Measurements from ENCODE around the gene ZSCAN22. TPM values are rescaled to one million over a fixed set of nuclear protein-coding genes. Genes with fewer than 3 reads are reported as not detected.

The ZSCAN22 gene
- total and polyA plus RNA-seq, 2 donors (not counting 3 experiments of a cell fraction or from before 2014, with no cell fraction given) = 3.6 to 3.7 TPM

- DNase-seq (ENCODE audit: low read depth, low spot score) (no peak), FAIRE-seq (no peak)
- peaks cover 2% of the 10 kb centered on the region for H3K9me3 ChIP-seq (replicated peaks; ENCODE audit: control insufficient read depth, insufficient read depth, low read length)
- POLR2A ChIA-PET = no interaction called here
- intact Hi-C loops (cut with micrococcal nuclease) = no loop called here
- no peak overlapping the region for H3K27ac ChIP-seq (ENCODE audit: insufficient read depth, low read depth, low read length)
- no peak overlapping the region for H3K4me3 ChIP-seq (replicated peaks in 1 of 3; ENCODE audit: insufficient read depth in 1 of 3, low read depth in 1 of 3, low read length in 3 of 3)
- no peaks in the 10 kb centered on the region for H3K79me2 ChIP-seq (ENCODE audit: control insufficient read depth, insufficient read depth, low read length)
- CTCF ChIA-PET = interaction anchor here (1.4 kb wide), 1 partner anchor 11 kb away, joined by 3 read pairs; no protein-coding TSS in a partner anchor
- H3K4me1 ChIP-seq (ENCODE audit: control insufficient read depth, extremely low read depth, insufficient read depth, low read length) = no peaks in the 10 kb centered on the region
- TF ChIP-seq JUN (IDR thresholded peaks at IDR 0.05; ENCODE audit: borderline replicate concordance, insufficient read depth, insufficient read length, low read depth) (no peak), POLR2A (IDR thresholded peaks at IDR 0.05; ENCODE audit: low read depth, low read length) (no peak), MYC (IDR thresholded peaks at IDR 0.05; ENCODE audit: low read depth, low read length) (no peak), GATA2 (IDR thresholded peaks at IDR 0.05; ENCODE audit: insufficient read depth, insufficient read length, low read depth, low read length) (no peak), POLR2AphosphoS5 (IDR thresholded peaks at IDR 0.05; ENCODE audit: insufficient read depth, low read depth, low read length) (no peak), EZH2 (IDR thresholded peaks at IDR 0.05; ENCODE audit: borderline replicate concordance, low read depth, low read length, severe bottlenecking) (no peak), FOS (IDR thresholded peaks at IDR 0.05; ENCODE audit: borderline replicate concordance, insufficient read depth, low read length) (no peak)
- TF ChIP-seq, protein P1, sequence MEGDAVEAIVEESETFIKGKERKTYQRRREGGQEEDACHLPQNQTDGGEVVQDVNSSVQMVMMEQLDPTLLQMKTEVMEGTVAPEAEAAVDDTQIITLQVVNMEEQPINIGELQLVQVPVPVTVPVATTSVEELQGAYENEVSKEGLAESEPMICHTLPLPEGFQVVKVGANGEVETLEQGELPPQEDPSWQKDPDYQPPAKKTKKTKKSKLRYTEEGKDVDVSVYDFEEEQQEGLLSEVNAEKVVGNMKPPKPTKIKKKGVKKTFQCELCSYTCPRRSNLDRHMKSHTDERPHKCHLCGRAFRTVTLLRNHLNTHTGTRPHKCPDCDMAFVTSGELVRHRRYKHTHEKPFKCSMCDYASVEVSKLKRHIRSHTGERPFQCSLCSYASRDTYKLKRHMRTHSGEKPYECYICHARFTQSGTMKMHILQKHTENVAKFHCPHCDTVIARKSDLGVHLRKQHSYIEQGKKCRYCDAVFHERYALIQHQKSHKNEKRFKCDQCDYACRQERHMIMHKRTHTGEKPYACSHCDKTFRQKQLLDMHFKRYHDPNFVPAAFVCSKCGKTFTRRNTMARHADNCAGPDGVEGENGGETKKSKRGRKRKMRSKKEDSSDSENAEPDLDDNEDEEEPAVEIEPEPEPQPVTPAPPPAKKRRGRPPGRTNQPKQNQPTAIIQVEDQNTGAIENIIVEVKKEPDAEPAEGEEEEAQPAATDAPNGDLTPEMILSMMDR (IDR thresholded peaks at IDR 0.05; ENCODE audit: extremely low read depth in 1 of 2, insufficient read depth in 1 of 2, low read depth in 1 of 2, low read length in 2 of 2) = no peak
- TF ChIP-seq, protein P2, sequence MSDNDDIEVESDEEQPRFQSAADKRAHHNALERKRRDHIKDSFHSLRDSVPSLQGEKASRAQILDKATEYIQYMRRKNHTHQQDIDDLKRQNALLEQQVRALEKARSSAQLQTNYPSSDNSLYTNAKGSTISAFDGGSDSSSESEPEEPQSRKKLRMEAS (IDR thresholded peaks at IDR 0.05; ENCODE audit: insufficient read depth, insufficient read length) = no peak
- peaks cover 0 to 22% of the 10 kb centered on the region in 2 experiments for H3K36me3 ChIP-seq (ENCODE audit: control insufficient read depth in 2 of 2, extremely low read depth in 1 of 2, insufficient read depth in 2 of 2, low read length in 2 of 2)
- H4K20me1 ChIP-seq (replicated peaks; ENCODE audit: control insufficient read depth, extremely low read depth, insufficient read depth, low read length) = no peaks in the 10 kb centered on the region
- dilution Hi-C loops (cut with MboI; ENCODE audit: extremely low pct_ligation_motif_present, low sequenced_read_pairs) = no loop called here
- no peak overlapping the region for H3K4me2 ChIP-seq (ENCODE audit: insufficient read depth, low read length)
- H2AFZ ChIP-seq (ENCODE audit: low read depth, low read length) = no peak overlapping the region
- no peaks in the 10 kb centered on the region for H3K27me3 ChIP-seq (ENCODE audit: control insufficient read depth in 2 of 2, insufficient read depth in 2 of 2, low read length in 2 of 2)
- no peak overlapping the region for H3K9ac ChIP-seq (replicated peaks; ENCODE audit: extremely low read depth, insufficient read depth, low read length)
- BruUV-seq (replicated peaks) = no TSS peak
- no peaks in the 10 kb centered on the region for H3K9me1 ChIP-seq (replicated peaks; ENCODE audit: control insufficient read depth, extremely low read depth, insufficient read depth, low read length)
Measured at GRCh38 chr19:58338825-58339558, 12.2 kb downstream of the ZSCAN22 start.
